DMS 273 treated with DMSO at 0.1 percent for 48 hours (cell line): ENCODE results near the gene CDRT15L2.
"Not testable (repeated sequence)": the region's sequence is repeated elsewhere in the genome, so short reads cannot be mapped to it uniquely, and the experiment has no call there.

ENCODE experiments used
- DNase-seq: peaks from one replicate; lab custom pipeline; 2025; lab: John Stamatoyannopoulos, UW

The CDRT15L2 gene

DNA sequence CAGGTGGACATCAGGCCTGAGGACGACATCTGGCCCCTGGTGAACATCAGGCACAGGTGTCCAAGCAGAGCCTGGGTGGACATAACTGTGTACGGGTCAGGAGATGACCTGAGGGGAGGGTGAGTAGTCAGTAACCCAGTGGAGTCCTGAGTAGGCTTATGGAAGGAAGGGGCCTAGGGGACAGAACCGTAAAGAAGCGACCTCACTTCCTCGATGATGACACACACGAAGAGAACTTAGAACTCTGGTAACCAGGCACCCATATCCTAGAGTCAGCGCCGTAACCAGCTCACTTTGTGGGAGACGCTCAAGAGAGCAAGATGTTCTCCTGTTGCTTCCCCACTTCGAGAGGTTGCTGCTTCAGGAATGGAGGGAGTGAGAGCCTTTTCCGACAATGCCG is at the start of gene CDRT15L2:
TSS of gene CDRT15L2 (plus strand) at position 301 of the 400 bp plus-strand sequence. CDS start at position 321, 20 bp downstream.
- DNase-seq, result not testable (repeated sequence)

DNA sequence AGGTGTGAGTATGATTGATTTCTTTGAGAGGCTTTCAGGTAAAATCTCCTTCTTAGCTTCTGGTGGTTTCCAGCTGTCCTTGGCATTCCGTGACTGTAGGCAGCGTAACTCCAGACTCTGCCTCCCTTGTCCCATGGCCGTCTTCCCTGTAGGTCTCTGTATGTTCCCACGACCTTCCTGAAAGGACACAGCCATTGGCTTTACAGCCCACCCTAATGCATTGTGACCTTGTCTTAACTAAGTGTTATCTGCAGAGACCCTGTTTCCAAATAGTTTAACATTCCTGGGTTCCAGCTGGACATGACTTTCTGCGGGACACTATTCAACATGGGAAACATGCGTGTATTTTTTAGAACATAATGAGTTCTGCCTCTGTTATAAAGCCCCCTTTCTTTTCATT is 49.4 kb upstream of the CDRT15L2 start:
- DNase-seq, result not testable (repeated sequence)

DNA sequence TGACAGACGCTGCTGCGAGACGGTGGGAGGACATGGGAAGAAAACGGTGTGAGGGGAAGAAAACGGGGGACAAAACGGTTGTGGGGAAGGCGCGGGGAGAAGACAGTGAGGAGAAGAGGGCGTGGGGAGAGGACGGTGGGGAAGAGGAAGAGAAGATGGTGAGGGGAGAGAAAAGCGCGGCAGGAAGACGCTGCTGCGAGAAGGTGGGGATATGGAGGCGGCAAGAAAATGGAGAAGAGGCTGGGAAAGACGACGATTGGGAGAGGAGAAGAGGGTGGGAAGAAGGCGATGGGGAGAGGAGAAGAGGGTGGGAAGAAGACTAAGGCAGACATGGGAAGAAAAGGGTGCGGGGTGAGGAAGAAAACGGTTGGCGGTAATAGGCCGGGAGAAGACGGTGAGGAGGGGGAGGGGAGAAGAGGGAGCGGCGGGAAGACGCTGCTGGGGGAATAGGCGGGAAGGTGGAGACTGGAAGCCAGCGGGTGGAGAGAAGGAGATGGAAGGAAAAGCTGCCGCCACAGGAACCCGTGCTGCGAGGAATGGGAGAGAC is 46.9 kb upstream of the CDRT15L2 start:
- DNase-seq, result not testable (repeated sequence)

DNA sequence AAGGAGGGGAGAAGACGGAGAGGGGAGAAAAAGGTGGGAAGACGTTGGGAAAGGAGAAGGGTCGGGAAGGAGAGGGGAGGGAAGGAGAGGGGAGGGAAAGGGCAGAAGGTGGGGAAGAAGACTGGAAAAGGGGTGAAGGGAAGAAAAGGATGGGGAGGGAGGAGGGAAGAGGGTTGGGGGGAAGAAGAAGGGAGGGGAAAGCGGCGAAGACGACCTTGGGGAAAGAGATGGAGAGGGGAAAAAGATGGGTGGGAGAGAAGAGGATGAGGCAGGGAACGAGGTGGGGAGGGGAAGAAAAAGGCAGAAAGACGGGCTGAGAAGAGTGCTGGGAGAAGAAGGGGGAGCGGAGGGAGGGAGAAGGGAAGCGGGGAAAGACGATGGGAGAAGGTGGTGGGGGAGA is 46.3 kb upstream of the CDRT15L2 start:
- not testable (repeated sequence) for DNase-seq

DNA sequence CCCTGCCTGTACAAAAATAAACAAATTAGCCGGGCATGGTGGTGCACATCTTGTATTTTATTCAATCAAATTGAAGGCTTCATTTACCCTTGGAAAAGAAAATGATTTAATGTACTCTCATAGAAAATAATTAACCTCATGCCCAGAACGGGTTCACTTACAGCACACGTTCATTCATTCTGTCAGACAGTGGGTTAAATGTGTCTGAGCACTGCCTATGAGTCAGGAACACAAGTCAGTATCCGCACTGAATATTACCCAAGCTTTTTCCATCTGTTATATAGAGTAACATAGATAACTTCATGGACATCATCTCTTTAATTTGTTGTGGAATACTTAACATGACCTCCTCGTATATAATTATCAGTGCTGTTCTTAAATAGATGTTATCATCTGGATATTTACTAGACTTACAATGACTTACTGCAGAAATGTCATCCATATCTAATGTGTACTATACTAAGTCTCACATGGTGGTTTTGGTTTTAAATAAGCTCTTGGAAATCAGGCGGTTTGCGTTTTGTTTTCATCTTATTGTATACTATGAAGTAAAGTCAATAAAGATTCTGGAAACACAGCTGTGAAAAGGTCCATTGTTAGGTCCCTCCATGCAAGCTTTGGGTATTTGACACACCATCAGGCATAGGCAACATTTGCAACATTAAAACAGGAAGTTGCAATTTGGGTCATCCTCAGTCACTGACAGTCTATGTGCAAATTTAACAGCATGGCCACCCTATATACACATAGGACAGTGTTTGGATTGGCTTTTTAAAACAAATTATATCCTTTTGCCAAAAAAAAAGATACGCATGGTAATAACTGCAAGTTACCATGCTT is 44.6 kb upstream of the CDRT15L2 start:
- not testable (repeated sequence) for DNase-seq

DNA sequence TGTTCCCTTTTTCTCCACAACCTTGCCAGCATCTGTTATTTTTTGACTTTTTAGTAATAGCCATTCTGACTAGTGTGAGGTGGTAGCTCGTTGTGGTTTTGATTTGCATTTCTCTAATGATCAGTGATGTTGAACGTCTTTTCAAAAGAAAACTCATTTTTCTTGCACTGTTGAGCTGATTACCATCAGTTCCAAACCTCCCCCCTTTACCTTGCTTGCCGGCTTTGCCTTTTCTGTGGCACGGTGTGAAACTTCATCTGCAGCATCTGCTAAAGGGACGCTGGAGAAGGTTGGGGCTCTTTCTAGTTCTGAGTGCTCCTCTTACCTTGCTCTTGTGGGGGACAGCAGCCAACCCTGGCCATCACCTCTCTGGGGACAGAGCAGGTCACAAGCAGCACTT is 39.1 kb upstream of the CDRT15L2 start:
- DNase-seq, result not testable (repeated sequence)

DNA sequence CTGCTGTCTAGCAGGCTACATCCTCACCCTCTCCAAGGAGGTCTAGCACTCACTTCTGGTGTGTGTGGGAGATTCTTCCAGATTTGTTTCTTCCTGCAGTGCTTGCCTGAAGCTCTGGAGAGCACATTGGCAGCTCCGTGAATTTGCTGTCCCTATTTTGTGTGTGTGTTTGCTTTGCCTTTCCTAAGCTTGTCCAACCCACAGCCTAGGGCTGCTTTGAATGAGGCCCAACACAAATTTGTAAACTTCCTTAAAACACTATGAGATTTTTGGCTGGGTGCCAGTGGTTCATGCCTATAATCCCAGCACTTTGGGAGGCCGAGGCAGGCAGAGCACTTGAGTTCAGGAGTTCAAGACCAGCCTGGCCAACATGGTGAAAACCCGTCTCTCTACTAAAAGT is 38.7 kb upstream of the CDRT15L2 start:
- DNase-seq, result not testable (repeated sequence)

DNA sequence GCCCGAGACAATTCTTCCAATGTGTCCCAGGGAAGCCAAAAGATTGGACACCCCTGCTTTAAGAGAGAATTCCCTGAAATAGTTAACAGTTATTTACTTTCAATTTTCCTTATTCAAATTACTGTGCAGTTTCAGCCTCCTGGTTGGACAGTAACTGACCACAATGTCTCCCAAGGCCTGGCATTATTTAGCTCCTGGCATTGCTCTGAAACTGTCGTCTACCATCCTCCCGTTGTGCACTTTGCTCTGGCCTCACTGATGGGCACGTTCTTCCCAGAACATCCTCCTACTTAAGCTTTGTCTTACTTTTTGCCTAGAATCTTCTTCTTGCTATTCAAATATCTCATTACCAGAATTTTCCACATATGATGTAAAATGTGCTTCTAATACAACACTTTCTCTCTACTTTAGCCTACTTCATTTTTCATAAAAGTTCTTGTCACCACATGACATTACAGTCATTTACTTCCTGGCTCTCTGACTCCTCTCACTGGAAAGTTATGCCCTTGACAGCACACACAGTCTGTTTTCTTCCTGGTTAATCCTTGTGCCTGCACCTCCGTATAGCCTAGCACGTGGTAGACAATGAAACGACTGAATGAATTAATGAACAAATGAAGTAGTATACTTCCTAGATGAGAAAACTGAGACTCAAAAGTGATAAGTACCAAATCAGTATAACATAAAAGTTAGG is 37.5 kb upstream of the CDRT15L2 start:
- DNase-seq, result not testable (repeated sequence)

DNA sequence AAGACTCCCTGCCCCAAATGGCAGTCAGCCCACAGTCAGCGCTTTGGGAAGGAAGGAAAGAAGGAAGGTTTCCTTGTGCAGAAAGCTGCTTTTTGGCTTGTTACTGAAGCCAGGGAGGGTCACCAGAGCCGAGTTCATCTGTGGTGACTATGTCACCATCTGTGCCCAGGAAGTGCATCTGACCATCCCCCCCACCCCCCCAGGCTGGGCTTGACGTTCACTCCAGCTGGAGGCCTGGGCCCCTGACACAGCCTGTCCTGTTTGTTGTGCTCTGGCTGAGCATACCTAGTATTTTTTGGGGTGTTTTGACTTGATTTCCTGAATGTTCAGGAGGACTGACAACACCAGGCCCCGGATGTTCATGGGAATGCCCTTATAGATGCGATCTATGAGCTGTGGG is 31.6 kb upstream of the CDRT15L2 start:
- DNase-seq, result not testable (repeated sequence)

DNA sequence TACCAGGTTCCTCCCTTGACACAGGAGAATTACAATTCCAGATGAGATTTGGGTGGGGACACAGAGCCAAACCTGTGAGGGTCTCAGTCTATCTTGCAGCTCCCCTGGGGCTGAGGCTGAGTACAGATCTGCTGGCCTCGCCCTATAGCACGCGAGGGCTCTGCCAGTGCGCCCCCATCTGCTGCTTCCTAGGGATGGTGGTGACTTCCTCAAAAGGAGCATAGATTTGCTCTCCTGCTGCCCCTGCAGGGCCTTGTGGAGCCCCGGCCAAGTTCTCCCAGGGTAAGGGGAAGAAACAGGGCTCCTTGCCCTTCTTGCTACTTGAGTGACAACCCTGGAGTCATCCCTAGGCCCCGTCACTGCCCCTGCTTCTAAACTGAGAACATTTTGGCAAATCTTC is 26.6 kb upstream of the CDRT15L2 start:
- DNase-seq, result not testable (repeated sequence)

DNA sequence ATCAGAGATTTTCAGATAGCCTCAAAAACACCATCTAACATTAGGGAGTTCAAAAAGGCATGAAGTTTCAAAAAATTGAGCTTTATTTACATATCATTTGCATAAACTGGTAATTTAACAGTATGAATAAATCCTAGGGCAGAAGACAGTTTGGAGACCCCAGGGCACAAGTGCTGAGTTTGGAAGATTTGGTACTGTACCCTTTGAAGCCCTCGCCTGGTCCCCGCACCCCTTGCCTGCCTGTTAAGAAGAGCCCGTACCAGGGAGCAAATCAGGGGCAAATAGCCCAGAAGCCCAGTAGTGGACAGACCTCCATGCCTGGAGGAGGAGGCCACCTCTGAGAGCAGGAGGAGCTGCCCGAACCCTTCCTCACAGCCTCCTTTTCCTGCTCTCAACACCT is 24.8 kb upstream of the CDRT15L2 start:
- not testable (repeated sequence) for DNase-seq

DNA sequence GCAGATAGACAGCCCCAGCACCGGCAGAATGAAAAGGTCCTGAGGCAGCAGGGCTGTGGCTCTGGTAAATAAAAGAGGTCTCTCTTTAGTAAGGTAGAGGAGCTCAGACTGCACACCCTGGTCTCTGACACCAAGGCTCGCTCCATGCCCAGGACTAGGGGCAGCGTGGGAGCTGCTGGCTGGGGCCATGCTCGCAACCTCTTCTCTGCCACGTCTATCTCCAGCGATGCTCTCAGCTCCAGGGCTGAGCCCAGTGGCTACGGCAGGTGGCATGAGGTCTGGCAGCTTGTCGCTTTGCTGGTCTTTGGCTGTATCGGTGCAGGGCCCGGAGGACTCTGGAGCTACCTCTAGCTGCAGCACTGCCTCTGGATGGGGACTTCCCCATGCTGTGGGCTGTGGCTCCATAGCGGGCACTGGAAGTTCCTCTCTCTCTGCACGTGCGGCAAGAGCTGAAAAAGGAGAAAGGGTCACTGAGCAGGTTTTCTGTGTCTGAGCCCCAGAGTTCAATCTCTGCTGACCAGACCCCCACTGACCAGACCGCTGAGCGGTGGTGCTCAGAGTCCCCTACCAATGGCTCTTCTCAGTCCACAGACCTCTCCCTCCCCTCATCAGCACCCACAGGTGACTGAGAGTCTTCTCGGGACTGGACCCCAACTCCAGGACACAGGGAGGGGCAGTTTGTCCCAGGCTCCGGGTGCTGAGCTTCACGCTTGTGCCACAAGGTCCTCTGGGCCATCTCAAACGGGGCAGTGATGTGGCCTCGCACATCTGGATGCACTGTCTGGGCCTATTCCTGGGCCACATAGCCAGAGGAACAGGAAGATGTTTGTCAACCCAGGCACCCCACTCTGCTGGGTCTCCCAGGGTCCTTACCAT is 24.2 kb upstream of the CDRT15L2 start:
- DNase-seq, result not testable (repeated sequence)

DNA sequence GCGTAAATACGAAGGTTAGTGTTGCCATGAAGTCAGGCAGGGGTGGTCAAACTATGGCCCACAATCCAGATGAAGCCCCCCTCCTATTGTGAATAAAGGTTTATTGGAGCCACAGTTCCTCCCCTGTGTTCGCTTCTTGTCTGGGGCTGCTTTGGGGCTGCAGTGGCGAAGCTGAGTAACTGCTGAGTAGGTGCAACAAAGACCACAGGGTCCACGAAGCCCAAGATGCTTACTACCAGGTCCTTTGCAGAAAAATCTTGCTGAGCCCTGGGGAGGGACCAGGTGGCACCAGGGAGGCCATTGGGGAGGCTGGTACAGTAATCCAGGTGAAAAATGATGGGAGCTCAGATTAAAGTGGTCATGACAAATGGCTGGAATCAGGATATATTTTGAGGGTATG is 21.4 kb upstream of the CDRT15L2 start:
- not testable (repeated sequence) for DNase-seq

DNA sequence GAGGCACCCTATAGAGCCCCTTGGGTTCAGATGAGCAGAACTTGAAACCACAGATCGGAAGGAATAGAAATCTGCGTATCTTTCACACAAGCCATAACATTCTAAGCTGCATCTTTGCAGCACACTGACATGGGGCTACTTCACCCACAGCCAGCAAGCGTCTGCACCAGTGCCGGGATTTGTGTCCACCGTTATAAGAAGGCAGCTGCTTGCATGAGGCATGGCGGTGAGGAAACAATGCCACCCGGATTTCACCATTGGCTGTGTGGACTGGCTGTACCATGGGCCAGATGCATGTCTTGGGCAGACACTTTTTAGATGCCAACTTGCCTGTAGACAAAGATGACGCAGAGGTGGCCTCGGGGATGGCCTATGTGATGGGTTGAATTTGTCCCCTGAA is 20.5 kb upstream of the CDRT15L2 start:
- not testable (repeated sequence) for DNase-seq

DNA sequence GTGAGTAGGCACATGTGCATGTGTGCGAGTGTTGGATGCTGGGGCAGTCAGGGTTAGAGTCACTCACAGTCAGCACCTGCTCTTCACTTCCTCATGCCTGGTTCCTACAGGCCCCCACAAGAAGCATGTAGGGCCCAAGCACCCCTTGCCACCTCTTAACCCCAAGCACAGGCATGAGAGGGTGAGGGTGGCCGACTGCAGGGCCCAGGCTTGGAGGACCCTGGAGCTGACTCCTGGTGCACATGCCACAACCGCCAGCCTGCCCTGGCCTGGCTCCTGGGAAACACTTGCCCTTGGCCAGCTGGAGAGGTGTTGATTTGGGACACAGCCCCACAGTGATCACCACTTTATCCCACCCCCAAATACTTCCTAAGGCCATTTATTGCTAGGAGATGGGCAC is 16.9 kb upstream of the CDRT15L2 start:
- no peak for DNase-seq

DNA sequence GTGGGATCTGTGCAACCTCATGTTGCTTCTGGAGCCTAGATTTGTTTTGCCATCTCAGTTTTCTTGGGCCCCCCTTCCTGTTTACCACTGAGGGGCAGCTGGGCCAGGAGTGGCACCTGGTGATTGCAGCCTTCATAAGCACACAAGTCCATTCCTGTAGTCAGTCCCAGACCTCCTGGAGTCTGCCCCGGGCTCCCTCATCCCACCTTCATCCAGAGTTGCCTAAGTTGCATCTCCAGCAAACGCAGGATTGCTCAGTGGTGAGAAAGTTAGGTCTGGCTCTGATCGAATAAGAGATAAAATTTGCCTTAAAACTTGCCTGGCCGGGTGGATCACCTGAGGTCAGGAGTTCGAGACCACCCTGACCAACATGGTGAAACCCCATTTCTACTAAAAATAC is 14.3 kb upstream of the CDRT15L2 start:
- DNase-seq, result not testable (repeated sequence)

DNA sequence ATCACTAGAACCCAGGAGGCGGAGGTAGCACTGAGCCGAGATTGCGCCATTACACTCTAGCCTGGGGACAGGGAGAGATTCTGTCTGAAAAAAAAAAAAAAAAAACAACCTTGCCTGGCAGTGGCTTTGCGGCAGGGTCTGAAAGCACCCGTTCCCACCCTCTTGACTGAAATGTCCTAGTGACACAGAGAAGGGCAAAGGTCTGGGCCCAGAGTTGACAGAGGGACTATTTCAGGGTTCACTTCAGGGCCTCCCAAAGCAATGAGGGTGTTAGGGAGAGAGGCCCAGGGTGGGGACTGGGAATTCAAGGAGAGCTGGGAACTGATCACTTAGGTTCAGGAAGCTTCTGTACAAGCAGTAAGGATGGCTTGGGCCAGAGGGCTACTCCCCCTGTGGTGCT is 13.8 kb upstream of the CDRT15L2 start:
- no peak for DNase-seq

DNA sequence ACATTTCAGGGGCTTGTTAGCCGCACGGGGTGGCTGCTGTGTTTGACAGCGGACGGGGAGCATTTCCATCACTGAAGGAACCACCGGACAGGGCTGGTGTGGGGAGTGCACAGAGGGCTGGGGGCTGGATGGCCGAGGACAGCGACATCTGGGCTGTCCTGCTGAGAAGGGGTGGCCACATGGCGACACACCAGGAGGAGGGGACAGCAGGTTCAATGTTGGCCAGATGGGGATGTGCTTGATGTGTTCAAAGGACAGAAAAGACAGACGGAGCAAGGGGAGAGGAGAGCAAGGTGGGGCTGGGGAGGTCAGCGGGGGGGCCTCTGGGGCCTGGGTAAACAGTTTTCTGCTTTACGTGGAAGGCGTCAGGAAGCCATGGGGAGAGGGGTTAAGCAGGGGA is 12.8 kb upstream of the CDRT15L2 start:
- not testable (repeated sequence) for DNase-seq

DNA sequence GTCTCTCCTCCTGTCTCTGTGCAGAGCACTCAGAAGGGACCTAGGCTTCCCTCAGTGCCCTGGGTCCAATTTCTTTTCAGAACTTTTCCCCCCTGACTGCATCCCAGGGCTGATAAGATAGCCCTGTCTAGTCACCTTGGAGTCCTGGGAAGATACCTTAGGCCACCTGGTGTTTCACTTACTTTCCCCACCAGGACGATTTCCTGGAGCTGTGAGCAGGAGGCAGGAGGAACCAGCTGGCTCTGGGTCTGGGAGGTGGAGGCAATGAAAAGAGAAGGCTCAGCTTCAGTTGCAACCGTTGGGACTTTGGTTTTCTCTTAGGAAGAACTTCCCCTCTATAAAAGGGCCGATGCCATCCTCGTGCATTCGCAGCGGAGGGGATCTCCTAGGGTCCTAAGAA is 12.1 kb upstream of the CDRT15L2 start:
- DNase-seq, result not testable (repeated sequence)

DNA sequence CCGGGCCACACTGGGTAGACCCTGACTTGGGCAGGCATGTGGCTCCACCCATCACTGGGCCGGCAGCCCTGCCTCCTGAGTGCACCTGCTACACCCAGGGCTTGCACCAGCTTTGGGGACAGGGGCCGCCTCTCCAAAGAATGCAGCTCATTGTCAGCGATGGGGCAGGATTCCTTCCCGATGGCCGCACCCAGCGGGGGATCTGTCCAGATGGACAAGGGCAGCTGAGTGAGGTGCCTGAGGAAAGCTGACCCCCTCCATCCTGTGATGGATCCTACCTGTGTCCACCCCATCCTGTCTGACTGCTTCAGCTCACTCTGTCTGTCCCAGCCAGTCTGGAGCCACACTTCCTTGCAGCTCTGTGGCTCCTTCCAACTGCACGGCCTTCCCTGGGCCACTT is 10.9 kb upstream of the CDRT15L2 start:
- not testable (repeated sequence) for DNase-seq

DNA sequence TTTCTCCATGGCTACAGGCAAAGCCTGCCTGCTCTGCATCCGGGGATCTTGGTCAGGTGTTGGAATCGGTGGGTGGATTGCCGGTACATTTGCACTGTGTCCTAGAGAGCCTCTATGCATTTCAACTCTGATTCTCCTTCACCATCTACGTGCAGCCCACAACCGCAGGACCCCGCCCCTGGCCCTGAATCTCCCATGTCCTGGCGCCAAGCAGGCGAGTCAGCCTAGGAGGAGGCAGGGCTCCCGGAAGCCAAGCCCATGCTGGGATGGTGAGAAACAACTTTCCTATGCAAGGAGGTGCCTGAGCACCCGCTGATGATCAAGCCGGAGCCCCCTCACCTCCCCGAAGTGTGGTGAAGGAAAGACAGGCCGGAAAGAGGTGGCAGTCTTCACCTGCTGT is 7.9 kb upstream of the CDRT15L2 start:
- DNase-seq, result not testable (repeated sequence)

DNA sequence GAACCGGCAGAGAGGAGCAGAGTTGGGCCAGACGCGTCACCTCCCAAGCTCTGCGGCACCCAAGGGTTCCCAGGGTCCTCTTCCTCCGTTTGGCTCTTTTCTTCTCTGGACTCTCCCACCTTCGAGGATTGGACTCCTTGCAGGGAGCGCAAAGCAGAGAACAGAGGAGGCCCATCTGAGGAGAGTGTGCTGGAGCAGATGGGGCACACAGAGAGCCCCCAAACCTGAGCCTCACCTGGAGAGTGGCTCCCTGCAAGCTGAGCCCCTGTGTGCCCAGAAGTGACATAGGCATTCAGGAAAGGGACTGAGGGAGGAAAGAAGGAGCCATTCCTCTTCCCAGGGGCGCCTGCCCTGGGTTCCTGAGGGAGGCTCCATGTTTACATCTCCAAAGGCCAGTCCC is 6.3 kb upstream of the CDRT15L2 start:
- DNase-seq, result not testable (repeated sequence)
